Activated CD4-positive, alpha-beta memory T cell treated with anti-CD3 and anti-CD28 coated beads for 36 hours (primary cell): ENCODE results near the gene CRB1. TPM values are rescaled to one million over a fixed set of nuclear protein-coding genes. Genes with fewer than 3 reads are reported as not detected.

ENCODE experiments used
- CTCF ChIA-PET: fragments of 350-600 bp; sonication (Branson Sonifier 250); formaldehyde crosslinking; loops from one replicate; lab custom pipeline; 2021; ENCODE audit warnings: antibody characterized with exemption, inconsistent platforms; lab: Charles Lee
- POLR2A ChIA-PET: fragments of 350-600 bp; sonication (Branson Sonifier 250); formaldehyde crosslinking; loops from one replicate; lab custom pipeline; 2021; ENCODE audit warnings: antibody characterized with exemption; lab: Charles Lee
- DNase-seq: peaks from one replicate; pipeline ENCODE4 v3.0.0-alpha.2; 2020
- H3K27ac Mint-ChIP-seq: one replicate; pipeline ENCODE4 v1.8.0; 2021; ENCODE audit warnings: mixed read lengths
- H3K27me3 Mint-ChIP-seq: one replicate; pipeline ENCODE4 v1.8.0; 2021; ENCODE audit warnings: mixed read lengths
- H3K36me3 Mint-ChIP-seq: one replicate; pipeline ENCODE4 v1.8.0; 2021; ENCODE audit warnings: mixed read lengths
- H3K4me1 Mint-ChIP-seq: one replicate; pipeline ENCODE4 v1.8.0; 2021; ENCODE audit warnings: low read depth, mixed read lengths
- H3K4me3 Mint-ChIP-seq: one replicate; pipeline ENCODE4 v1.8.0; 2021; ENCODE audit warnings: mild to moderate bottlenecking, mixed read lengths
- H3K9me3 Mint-ChIP-seq: one replicate; pipeline ENCODE4 v1.8.0; 2021; ENCODE audit warnings: mixed read lengths
- intact Hi-C: fragments of 100-400 bp; cut with micrococcal nuclease; formaldehyde crosslinking; loops from one replicate; pipeline ENCODE4 v1.15.1; 2023
- total RNA-seq, 2 experiments: library from RNA; stranded (reverse); gene quantifications; one replicate each; pipeline ENCODE4 v1.2.3, GENCODE V29; 2021

Gene CRB1
- total RNA-seq, 2 experiments from 2014 or later: not detected

DNA sequence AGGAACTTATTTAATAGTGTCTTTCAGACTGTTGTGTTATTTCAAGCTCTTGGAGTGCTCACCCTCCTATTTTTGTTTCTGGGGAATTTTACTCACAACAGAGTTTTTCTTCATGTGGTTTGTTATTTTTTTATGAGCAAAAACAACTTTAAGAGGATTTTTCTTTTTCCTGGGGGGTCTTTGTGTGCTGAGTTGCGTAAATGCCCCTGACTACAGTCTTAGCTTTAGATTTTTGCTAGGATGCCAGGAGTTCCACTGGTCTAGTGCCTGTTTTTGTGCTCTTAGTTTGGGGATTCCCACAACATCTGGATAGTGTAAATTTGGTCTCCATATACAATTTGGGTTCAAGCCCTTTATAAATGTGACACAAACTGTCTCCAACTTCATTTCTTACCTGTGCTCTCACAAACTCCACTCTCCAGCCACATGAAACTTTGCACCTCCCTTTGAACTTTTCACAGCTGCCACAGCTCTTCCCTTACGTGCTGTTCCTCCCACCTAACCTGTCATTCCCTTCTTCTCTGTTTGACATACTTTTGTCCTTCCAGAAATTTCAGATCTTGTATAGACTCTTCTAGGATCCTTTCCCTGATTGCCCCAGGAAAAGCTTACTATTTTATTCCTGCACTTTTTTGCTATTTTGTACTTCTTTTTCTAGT, 180.2 kb downstream of the CRB1 start:
- POLR2A ChIA-PET: no interaction called here

DNA sequence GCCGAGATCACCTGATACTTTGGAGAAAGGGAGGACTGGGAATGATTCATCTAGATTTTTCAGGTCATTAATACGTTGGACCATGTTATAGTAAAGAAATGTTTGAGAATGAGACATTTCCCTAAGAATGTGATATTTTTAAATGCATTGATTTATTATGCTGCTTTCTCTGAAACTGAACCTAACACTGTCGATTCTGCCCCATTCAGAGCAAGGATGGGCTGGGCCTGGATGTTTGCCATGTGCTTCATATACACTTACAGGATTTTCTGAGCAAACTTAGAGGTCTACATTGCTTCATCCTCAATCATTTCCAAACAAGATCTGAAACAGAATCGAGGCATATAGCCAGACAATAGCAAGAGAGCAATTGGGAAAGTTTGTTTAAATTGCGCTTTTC, 183.3 kb downstream of the CRB1 start:
- CTCF ChIA-PET: no interaction called here
- Mint-ChIP-seq H3K4me3 (no peak overlapping the region), H3K27me3 (no peaks in the 10 kb centered on the region), H3K36me3 (no peaks in the 10 kb centered on the region), H3K27ac (no peak overlapping the region), H3K9me3 (no peaks in the 10 kb centered on the region), H3K4me1 (no peaks in the 10 kb centered on the region)
- intact Hi-C loops: no loop called here
- POLR2A ChIA-PET: no interaction called here
- no peak for DNase-seq

More for the DNA sequence above, 180.2 kb downstream of the CRB1 start:
- Mint-ChIP-seq H3K9me3 (no peaks in the 10 kb centered on the region), H3K36me3 (no peaks in the 10 kb centered on the region), H3K27ac (no peak overlapping the region), H3K4me1 (no peaks in the 10 kb centered on the region), H3K4me3 (no peak overlapping the region), H3K27me3 (no peaks in the 10 kb centered on the region)
- intact Hi-C loops: no loop called here
- DNase-seq: no peak
- CTCF ChIA-PET: no interaction called here

DNA sequence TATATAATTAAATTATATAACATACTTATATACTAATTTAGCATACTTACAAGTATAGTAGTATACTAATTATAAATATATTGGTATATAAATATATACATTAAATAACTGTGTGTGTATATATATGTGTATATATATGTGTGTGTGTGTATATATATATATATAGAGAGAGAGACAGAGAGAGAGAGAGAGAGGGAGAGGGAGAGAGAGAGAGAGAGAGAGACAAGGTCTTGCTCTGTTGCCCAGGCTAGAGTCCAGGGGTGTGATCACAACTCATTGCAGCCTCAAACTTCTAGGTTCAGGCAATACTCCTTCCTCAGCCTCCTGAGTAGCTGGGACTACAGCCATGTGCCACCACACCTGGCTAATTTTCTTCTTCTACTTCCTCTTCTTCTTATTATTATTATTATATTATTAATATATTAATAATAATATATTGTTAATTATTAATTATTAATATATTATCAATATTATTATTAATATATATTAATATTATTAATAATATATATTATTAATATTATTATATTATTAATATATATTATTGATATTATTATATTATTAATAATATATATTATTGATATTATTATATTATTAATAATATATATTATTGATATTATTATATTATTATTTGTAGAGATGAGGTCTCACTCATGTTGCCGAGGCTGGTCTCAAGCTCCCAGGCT, 185.5 kb downstream of the CRB1 start:
- Mint-ChIP-seq H3K27me3 (no peaks in the 10 kb centered on the region), H3K27ac (no peak overlapping the region), H3K36me3 (no peaks in the 10 kb centered on the region), H3K4me1 (no peaks in the 10 kb centered on the region), H3K9me3 (no peaks in the 10 kb centered on the region), H3K4me3 (no peak overlapping the region)
- POLR2A ChIA-PET: no interaction called here
- DNase-seq: no peak
- CTCF ChIA-PET: interaction anchor here (0.6 kb wide), 1 partner anchor 77 kb away, joined by 3 read pairs; no protein-coding TSS in a partner anchor
- intact Hi-C loops: no loop called here

DNA sequence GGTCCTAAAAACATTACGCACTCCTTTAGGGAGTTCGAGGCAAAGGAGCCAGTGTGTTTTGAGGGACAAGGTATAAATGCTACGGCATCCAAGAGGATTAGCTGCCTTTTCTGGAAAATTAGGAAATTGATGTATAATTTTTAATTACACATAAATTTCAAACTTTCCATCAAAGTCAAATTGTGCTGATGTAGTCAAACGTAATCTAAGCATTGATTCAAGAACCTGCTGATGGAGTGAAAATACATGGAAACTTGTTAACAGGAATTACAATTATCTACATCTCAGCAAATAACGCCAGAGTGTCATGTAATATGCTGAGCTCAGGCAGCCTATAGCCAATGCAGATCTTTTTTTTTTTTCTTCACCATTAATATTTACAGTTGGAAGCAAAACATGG, 194.5 kb downstream of the CRB1 start:
- intact Hi-C loops: no loop called here
- POLR2A ChIA-PET: interaction anchor here (0.6 kb wide), 1 partner anchor 17 kb away, joined by 3 read pairs; no protein-coding TSS in a partner anchor
- CTCF ChIA-PET: interaction anchor here (1.5 kb wide), 1 partner anchor 62 kb away, joined by 4 read pairs; no protein-coding TSS in a partner anchor

DNA sequence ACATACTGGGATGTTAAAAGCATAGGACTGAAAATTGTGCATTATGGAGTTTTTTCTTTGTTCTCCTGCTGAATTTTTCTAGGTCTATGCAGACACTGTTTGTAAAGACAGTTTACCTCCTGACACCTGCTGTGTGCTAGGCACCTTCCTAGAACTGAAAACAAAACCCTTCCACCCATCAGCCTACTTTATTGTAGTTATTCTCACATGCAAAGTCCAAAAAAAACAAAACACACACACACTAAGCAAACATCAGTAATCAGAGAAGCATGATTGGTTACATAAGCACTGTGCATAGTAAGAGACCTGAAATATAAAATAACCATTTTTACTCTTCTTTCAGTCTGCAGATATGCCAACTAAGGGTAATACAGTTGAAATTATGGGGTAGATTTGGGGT, 195.1 kb downstream of the CRB1 start:
- no peak for DNase-seq
- Mint-ChIP-seq H3K27ac (no peak overlapping the region), H3K4me3 (no peak overlapping the region), H3K27me3 (no peaks in the 10 kb centered on the region), H3K36me3 (no peaks in the 10 kb centered on the region), H3K9me3 (no peaks in the 10 kb centered on the region), H3K4me1 (no peaks in the 10 kb centered on the region)
- intact Hi-C loops: no loop called here
- CTCF ChIA-PET: no interaction called here
- POLR2A ChIA-PET: no interaction called here

More for the DNA sequence above, 194.5 kb downstream of the CRB1 start:
- Mint-ChIP-seq H3K36me3 (no peaks in the 10 kb centered on the region), H3K4me1 (no peaks in the 10 kb centered on the region), H3K27ac (no peak overlapping the region), H3K27me3 (no peaks in the 10 kb centered on the region), H3K4me3 (no peak overlapping the region), H3K9me3 (no peaks in the 10 kb centered on the region)
- DNase-seq: no peak

DNA sequence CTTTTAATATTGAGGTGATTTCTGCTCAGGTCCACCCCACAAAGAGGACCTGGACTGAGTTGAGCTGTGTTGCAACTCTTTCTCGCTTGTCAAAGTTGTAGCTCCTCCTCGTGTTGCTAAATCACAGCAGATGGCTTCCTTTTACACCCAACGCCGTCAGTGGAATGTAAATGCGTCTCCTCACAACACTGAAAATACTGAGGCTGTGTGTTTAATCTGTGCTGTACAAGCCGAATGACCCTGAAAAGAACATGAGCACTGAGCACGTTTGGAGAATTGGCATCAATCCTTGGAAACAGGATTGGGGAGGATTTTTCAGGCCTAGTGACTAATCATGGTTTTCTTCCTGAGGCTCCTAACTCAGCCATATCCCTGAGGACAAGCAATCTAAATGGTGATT, 196.0 kb downstream of the CRB1 start:
- ChIA-PET POLR2A (no interaction called here), CTCF (no interaction called here)
- Mint-ChIP-seq H3K27me3 (no peaks in the 10 kb centered on the region), H3K4me1 (no peaks in the 10 kb centered on the region), H3K9me3 (no peaks in the 10 kb centered on the region), H3K36me3 (no peaks in the 10 kb centered on the region), H3K4me3 (no peak overlapping the region), H3K27ac (no peak overlapping the region)
- intact Hi-C loops: no loop called here
- no peak for DNase-seq

DNA sequence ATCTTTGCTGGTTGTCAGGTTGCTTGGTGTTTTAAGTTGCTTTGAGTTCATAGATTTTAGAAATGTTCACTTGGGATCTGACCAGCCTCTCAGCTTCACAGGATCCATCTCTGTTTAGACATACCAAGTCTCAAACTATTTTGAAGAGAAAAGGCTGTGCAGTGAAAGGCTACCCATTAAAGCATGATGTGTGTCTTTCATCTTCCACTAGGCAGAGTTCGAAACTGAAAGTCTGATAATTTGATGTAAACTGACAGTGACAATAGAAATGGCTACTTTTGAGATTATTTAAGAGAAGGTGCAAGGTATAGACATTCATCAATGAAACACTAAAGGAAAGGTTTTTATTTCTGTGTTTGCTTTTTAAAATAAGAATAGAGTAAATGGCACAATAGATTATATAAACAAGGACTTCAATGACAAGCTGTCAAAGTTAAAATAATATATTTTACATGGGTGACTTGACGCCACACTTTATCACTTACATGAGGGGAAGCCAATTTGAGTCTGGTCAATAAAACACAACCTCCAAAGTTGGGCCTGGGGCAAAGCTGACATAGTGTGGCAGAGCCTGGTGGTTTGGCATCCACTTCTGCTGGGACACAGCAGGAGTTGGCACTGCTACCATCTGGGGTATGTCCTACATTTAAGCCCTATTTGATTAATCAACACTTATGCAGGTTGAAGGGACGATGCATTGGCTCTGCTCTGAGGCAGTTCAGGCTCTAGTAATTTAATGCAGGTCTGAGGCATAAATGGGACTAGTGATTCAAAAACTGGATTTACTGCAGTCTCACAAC, 197.7 kb downstream of the CRB1 start:
- intact Hi-C loops: no loop called here
- Mint-ChIP-seq H3K4me3 (no peak overlapping the region), H3K4me1 (no peaks in the 10 kb centered on the region), H3K27ac (no peak overlapping the region), H3K9me3 (no peaks in the 10 kb centered on the region), H3K36me3 (no peaks in the 10 kb centered on the region), H3K27me3 (no peaks in the 10 kb centered on the region)
- ChIA-PET CTCF (no interaction called here), POLR2A (no interaction called here)
- no peak for DNase-seq

DNA sequence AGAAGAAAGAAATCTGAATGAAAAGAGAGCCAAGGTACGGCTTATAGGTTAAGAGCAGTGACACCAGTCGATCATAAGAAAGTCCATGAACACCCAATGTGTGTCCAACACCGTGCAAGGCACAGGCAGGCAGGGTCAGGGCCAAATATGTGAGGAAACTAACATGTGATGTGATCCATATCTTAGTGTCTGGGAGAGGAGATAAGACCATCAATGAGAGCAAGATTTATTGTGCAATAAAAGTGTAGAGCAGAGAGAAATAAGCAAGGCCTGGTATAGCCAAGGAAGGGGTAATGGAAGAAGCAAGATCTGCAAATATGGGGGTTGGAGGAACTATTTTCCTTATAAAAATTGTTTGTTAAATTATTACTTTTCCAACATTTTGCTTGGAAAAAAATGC, 198.8 kb downstream of the CRB1 start:
- ChIA-PET CTCF (no interaction called here), POLR2A (no interaction called here)
- intact Hi-C loops: no loop called here
- no peaks in the 10 kb centered on the region for H3K27me3 Mint-ChIP-seq
- no peak for DNase-seq
- no peaks in the 10 kb centered on the region for H3K36me3 Mint-ChIP-seq
- no peak overlapping the region for H3K27ac Mint-ChIP-seq
- H3K4me1 Mint-ChIP-seq: no peaks in the 10 kb centered on the region
- H3K4me3 Mint-ChIP-seq: no peak overlapping the region
- H3K9me3 Mint-ChIP-seq: no peaks in the 10 kb centered on the region

DNA sequence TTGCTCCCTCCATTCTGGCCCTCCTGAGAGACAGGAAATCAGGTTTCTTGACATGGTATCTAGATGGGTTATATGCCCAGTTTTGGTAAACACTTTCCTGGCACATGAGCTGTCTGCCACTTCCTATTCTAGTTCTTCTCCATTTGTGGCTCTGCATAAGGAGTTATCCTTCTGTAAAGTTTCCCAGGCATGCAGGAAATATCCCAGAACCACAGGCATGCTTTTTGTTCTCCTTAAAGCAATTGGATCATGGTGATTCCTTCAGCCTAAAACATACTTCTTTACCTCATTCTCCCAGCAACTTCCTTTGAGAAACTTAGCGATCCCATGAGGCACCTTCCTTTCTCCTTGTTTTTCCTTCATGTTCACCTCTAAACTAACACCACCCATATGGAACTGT, 199.8 kb downstream of the CRB1 start:
- POLR2A ChIA-PET: no interaction called here
- no peaks in the 10 kb centered on the region for H3K9me3 Mint-ChIP-seq
- CTCF ChIA-PET: no interaction called here
- no peak overlapping the region for H3K4me3 Mint-ChIP-seq
- H3K27me3 Mint-ChIP-seq: no peaks in the 10 kb centered on the region
- no peaks in the 10 kb centered on the region for H3K4me1 Mint-ChIP-seq
- H3K36me3 Mint-ChIP-seq: no peaks in the 10 kb centered on the region
- intact Hi-C loops: no loop called here
- no peak overlapping the region for H3K27ac Mint-ChIP-seq
- DNase-seq: no peak

DNA sequence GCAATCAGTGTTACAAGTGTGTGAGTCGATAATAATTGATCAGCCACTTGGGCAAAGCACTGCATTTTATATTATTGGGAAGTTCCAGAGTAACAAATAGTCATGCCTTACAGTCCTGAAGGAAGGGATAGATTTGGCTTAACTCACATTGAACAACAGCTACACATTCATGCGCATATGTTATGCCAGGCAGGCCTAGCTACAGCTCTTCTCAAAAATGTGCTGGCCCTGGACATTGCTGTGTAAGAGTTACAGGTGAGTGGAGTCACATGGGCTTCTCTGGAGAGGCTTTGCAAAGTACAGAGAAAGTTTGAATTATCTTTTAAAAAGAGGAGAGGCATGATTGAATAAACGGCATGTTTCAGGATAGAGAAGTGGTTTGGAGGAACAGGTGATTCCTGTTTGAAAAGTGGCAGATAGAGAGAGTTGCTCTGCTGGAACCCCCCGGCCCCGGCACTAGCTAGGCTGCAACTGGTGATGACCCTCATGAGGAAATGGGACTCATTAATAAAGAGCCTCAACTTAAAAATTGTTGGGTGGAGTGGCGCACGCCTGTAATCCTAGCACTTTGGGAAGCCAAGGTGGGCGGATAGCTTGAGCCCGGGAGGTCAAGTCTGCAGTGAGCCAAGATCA, 200.6 kb downstream of the CRB1 start:
- no peaks in the 10 kb centered on the region for H3K9me3 Mint-ChIP-seq
- no peak overlapping the region for H3K27ac Mint-ChIP-seq
- H3K4me3 Mint-ChIP-seq: no peak overlapping the region
- H3K36me3 Mint-ChIP-seq: no peaks in the 10 kb centered on the region
- H3K4me1 Mint-ChIP-seq: no peaks in the 10 kb centered on the region
- intact Hi-C loops: no loop called here
- POLR2A ChIA-PET: no interaction called here
- CTCF ChIA-PET: no interaction called here
- no peak for DNase-seq
- H3K27me3 Mint-ChIP-seq: no peaks in the 10 kb centered on the region

DNA sequence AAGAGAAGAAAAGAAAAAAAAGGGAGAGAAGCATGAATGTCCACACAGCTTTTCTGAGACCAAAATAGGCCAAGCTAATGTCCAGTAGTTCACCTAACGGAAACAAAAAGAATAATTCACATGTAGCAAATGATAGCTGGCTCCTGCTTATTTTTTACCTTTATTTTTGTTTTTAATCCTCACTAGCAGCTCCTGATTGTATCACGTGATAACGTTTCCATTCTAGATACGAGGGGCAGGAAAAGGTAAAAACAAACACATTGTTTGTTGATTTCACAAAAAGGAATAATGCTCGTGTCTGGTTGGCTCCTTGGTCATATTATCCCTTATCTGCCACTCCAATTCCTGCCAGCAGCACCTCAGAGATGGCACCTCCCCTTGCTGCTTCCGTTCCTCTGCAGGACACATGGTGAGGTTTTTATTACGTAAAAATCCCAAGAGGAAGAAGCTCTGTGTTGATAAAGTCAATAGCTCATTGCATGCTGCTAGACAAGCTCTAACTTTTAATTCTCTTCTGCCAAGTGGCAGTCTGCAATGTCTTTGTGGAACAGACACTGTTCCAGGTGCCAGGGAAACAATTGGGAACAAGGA, 201.7 kb downstream of the CRB1 start:
- intact Hi-C loops: no loop called here
- DNase-seq: no peak
- no peak overlapping the region for H3K27ac Mint-ChIP-seq
- no peaks in the 10 kb centered on the region for H3K27me3 Mint-ChIP-seq
- POLR2A ChIA-PET: no interaction called here
- H3K36me3 Mint-ChIP-seq: no peaks in the 10 kb centered on the region
- no peaks in the 10 kb centered on the region for H3K4me1 Mint-ChIP-seq
- H3K9me3 Mint-ChIP-seq: no peaks in the 10 kb centered on the region
- no peak overlapping the region for H3K4me3 Mint-ChIP-seq
- CTCF ChIA-PET: no interaction called here

DNA sequence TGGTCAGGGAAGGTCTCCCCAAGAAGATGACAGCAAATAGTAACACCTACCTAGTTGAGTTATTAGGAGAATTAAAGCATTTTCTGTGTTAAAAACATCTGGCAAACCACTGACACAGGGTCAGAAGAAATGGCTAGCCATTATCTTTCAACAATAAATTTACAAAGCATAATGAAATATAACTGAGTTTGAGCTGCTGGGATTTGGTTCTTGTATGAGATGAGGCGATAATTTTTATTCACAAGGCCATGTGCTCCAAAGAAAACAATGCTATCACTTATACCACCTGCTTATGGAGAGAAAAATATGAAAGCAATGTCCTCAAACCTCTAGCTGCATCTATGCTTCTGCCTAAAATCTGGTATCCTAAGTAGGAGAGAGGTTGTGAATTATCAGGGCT, 202.3 kb downstream of the CRB1 start:
- no peak overlapping the region for H3K27ac Mint-ChIP-seq
- H3K9me3 Mint-ChIP-seq: no peaks in the 10 kb centered on the region
- no peaks in the 10 kb centered on the region for H3K27me3 Mint-ChIP-seq
- H3K4me3 Mint-ChIP-seq: no peak overlapping the region
- ChIA-PET POLR2A (no interaction called here), CTCF (no interaction called here)
- intact Hi-C loops: no loop called here
- H3K36me3 Mint-ChIP-seq: no peaks in the 10 kb centered on the region
- DNase-seq: no peak
- H3K4me1 Mint-ChIP-seq: no peaks in the 10 kb centered on the region
